Measurements from ENCODE around the gene HTT. TPM values are rescaled to one million over a fixed set of nuclear protein-coding genes. Genes with fewer than 3 reads are reported as not detected.

The HTT gene
- total RNA-seq, 1 experiment from 2014 or later = 44.4 TPM

DNA sequence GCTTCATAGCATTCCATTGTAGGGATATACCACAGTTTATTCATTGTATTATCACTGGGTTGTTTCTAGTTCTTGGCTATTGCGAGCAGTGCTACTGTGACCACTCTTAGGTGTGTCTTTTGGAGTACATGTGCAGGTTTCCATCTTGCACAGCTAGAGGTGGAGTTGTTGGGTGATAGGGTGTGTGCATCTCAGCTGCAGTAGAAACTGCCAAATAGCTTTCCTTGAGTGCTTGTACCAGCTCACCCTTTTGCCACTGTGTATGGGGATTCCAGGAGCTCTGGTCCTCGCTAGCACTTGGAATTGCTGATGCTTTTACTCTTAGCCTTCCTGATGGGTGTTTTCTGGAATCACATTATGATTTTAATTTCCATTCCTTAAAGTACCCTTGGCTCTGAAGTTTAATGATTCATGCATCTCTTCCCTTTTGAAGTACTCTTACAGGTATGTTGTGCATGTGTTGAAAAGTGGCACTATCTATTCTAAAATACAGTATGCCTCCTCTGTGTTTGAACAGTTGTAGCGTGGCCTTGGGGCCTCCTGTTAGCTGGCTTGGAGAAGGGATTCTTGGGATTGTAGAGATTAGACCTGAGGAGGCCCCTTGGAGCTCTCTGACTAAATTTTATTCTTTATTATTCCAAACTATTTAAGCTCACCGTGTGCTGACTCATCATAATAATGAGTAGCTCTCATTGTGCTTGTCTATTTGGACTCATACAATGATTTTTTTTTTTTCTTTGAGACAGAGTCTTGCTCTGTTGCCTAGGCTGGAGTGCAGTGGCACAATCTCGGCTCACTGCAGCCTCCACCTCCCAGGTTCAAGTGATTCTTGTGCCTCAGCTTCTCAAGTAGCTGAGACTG is 38.4 kb downstream of the HTT start:
- no peak overlapping the region for H3K4me3 Mint-ChIP-seq (ENCODE audit: low read depth, unreplicated experiment)
- no peak for DNase-seq
- intact Hi-C loops (cut with micrococcal nuclease; ENCODE audit: unreplicated experiment) = no loop called here
- no peaks in the 10 kb centered on the region for H3K9me3 Mint-ChIP-seq (ENCODE audit: low read depth, unreplicated experiment)
- TF ChIP-seq, protein P1, sequence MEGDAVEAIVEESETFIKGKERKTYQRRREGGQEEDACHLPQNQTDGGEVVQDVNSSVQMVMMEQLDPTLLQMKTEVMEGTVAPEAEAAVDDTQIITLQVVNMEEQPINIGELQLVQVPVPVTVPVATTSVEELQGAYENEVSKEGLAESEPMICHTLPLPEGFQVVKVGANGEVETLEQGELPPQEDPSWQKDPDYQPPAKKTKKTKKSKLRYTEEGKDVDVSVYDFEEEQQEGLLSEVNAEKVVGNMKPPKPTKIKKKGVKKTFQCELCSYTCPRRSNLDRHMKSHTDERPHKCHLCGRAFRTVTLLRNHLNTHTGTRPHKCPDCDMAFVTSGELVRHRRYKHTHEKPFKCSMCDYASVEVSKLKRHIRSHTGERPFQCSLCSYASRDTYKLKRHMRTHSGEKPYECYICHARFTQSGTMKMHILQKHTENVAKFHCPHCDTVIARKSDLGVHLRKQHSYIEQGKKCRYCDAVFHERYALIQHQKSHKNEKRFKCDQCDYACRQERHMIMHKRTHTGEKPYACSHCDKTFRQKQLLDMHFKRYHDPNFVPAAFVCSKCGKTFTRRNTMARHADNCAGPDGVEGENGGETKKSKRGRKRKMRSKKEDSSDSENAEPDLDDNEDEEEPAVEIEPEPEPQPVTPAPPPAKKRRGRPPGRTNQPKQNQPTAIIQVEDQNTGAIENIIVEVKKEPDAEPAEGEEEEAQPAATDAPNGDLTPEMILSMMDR (IDR thresholded peaks at IDR 0.05; ENCODE audit: unreplicated experiment) = no peak
- H3K27ac Mint-ChIP-seq (ENCODE audit: unreplicated experiment) = no peak overlapping the region
- no peaks in the 10 kb centered on the region for H3K36me3 Mint-ChIP-seq (ENCODE audit: insufficient read depth, unreplicated experiment)
- H3K27me3 Mint-ChIP-seq (ENCODE audit: unreplicated experiment) = no peaks in the 10 kb centered on the region
- CTCF ChIA-PET = interaction anchor here (0.7 kb wide), 1 partner anchor 9 kb away, joined by 3 read pairs; no protein-coding TSS in a partner anchor
- H3K4me1 Mint-ChIP-seq (ENCODE audit: low read depth, unreplicated experiment) = no peaks in the 10 kb centered on the region
- BruUV-seq (replicated peaks) = no TSS peak

DNA sequence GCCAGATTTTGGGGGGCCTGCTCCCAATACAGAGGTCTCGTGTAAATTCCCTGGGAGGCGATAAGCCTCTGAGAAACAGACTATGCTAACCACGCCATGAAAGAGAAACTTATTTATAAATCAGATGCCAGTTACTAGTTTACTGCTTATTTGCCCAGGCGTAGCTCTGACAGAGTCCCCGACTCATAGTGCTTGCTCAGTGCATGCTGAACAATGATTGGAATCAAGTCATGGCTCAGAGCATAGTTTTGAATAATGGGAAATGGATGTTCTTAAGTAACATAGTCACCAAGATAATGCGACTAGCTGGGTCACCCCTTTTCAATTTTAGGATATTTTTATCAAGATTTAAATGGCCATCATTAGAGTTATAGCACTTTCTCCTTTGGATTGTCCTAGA is 39.9 kb downstream of the HTT start:
- Mint-ChIP-seq H3K4me1 (ENCODE audit: low read depth, unreplicated experiment) (no peaks in the 10 kb centered on the region), H3K4me3 (ENCODE audit: low read depth, unreplicated experiment) (no peak overlapping the region), H3K36me3 (ENCODE audit: insufficient read depth, unreplicated experiment) (no peaks in the 10 kb centered on the region), H3K9me3 (ENCODE audit: low read depth, unreplicated experiment) (no peaks in the 10 kb centered on the region), H3K27ac (ENCODE audit: unreplicated experiment) (no peak overlapping the region), H3K27me3 (ENCODE audit: unreplicated experiment) (no peaks in the 10 kb centered on the region)
- no TSS peak for BruUV-seq (replicated peaks)
- intact Hi-C loops (cut with micrococcal nuclease; ENCODE audit: unreplicated experiment) = no loop called here
- no peak for DNase-seq
- CTCF ChIA-PET = no interaction called here
- TF ChIP-seq, protein P1 (IDR thresholded peaks at IDR 0.05; ENCODE audit: unreplicated experiment) = no peak

DNA sequence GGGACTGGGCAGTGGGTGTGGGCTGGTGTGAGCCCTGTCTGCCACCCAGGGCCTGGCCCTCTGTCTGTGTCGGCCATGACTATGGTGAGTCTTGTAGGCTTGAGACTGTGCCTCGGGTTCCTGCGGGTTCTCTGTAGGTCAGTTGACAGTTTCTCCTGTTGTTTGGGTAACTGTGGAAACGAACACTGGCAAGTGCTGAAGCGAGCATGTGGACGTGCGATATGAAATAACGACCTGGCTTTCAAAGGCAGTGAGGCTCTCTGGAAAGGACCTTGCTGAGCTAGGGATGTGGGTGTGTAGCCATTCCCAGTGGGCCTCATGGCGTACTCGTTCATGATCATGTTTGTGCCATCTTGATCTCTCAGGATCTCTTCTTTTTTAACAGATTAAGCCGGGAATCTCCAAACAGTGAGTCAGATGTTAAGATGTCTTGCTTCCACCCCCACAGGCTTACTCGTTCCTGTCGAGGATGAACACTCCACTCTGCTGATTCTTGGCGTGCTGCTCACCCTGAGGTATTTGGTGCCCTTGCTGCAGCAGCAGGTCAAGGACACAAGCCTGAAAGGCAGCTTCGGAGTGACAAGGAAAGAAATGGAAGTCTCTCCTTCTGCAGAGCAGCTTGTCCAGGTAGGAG is 41.3 kb downstream of the HTT start:
- H3K27ac Mint-ChIP-seq (ENCODE audit: unreplicated experiment) = no peak overlapping the region
- CTCF ChIA-PET = no interaction called here

DNA sequence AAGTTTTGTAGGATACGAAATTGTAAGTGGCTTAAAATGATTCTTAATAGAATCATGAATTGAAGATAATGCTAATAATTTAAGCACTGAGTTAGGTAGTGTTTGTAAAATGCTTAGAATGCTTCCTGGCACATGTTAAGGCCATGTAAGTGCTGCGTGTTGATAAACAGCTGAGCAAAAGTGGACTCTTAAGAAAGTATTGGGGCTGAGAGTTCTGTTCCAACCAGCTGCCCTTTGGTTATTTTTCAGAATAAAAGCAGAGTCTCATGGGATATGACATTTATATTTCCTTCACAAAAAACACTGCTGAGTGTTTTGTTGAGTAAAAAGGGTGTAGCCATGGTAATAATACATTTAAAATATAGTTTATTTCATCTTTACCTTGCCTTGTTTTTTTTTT is 42.5 kb downstream of the HTT start:
- Mint-ChIP-seq H3K36me3 (ENCODE audit: insufficient read depth, unreplicated experiment) (no peaks in the 10 kb centered on the region), H3K4me3 (ENCODE audit: low read depth, unreplicated experiment) (no peak overlapping the region), H3K27ac (ENCODE audit: unreplicated experiment) (no peak overlapping the region), H3K9me3 (ENCODE audit: low read depth, unreplicated experiment) (no peaks in the 10 kb centered on the region), H3K27me3 (ENCODE audit: unreplicated experiment) (no peaks in the 10 kb centered on the region), H3K4me1 (ENCODE audit: low read depth, unreplicated experiment) (no peaks in the 10 kb centered on the region)
- CTCF ChIA-PET = interaction anchor here (0.6 kb wide), 1 partner anchor 18 kb away, joined by 3 read pairs; no protein-coding TSS in a partner anchor
- intact Hi-C loops (cut with micrococcal nuclease; ENCODE audit: unreplicated experiment) = no loop called here
- TF ChIP-seq, protein P1 (IDR thresholded peaks at IDR 0.05; ENCODE audit: unreplicated experiment) = no peak
- no peak for DNase-seq
- no TSS peak for BruUV-seq (replicated peaks)

More for the DNA sequence above, 41.3 kb downstream of the HTT start:
- Mint-ChIP-seq H3K4me1 (ENCODE audit: low read depth, unreplicated experiment) (no peaks in the 10 kb centered on the region), H3K27me3 (ENCODE audit: unreplicated experiment) (no peaks in the 10 kb centered on the region), H3K4me3 (ENCODE audit: low read depth, unreplicated experiment) (no peak overlapping the region), H3K9me3 (ENCODE audit: low read depth, unreplicated experiment) (no peaks in the 10 kb centered on the region), H3K36me3 (ENCODE audit: insufficient read depth, unreplicated experiment) (no peaks in the 10 kb centered on the region)
- TF ChIP-seq, protein P1 (IDR thresholded peaks at IDR 0.05; ENCODE audit: unreplicated experiment) = no peak
- BruUV-seq (replicated peaks) = no TSS peak
- DNase-seq = no peak
- intact Hi-C loops (cut with micrococcal nuclease; ENCODE audit: unreplicated experiment) = no loop called here

Data from Calu3 (cell line).